ENCODE results near the gene SLC6A19.

The SLC6A19 gene

DNA sequence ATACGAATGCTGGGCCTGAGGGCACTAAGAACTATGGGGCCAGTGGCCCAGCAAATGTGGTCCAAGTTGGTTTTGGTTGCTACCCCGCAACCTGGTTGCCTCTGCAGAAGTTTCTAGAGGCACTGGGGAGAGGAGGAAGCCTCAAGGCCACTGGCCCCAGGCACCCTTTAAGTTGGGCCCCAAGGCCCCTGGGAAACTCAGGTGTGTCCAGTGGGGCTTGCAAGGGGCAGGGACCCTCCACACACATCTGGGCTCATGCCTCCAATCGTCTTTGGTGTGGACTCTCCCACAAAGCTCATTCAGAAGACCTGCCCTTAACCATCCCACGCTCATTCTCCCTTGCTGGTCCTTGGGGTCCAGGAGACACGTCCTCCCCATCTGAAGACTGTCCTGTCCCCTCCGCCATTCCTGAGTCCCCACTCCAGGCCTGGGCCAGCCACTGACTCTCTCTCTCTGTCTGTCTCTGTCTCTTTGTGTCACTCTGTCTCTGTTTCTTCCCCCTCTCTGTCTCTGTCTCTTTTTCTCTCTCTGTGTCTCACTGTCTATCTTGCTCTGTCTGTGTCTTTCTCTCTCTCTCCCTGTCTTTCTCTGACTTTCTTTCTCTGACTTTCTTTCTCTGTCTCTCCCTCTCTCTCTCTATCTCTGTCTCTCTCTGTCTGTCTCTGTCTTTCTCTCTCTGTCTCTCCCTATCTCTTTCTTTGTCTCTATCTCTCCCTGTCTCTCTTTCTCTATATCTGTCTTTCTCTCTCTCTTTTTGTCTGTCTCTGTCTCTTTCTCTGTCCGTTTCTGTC, 3.3 kb upstream of the SLC6A19 start:
- no peak for DNase-seq

DNA sequence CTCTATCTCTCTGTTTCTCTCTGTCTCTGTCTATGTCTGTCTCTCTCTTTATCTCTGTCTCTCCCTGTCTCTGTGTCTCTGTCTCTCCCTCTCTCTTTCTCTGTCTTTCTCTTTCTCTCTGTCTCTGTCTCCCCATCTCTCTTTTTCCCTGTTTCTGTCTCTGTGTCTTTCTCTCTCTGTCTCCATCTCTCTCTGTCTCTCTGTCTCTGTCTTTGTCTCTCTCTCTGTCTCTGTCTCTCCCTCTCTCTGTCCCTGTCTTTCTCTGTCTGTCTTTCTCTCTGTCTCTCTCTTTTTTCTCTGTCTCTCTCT, 2.1 kb upstream of the SLC6A19 start:
- no peak for DNase-seq

DNA sequence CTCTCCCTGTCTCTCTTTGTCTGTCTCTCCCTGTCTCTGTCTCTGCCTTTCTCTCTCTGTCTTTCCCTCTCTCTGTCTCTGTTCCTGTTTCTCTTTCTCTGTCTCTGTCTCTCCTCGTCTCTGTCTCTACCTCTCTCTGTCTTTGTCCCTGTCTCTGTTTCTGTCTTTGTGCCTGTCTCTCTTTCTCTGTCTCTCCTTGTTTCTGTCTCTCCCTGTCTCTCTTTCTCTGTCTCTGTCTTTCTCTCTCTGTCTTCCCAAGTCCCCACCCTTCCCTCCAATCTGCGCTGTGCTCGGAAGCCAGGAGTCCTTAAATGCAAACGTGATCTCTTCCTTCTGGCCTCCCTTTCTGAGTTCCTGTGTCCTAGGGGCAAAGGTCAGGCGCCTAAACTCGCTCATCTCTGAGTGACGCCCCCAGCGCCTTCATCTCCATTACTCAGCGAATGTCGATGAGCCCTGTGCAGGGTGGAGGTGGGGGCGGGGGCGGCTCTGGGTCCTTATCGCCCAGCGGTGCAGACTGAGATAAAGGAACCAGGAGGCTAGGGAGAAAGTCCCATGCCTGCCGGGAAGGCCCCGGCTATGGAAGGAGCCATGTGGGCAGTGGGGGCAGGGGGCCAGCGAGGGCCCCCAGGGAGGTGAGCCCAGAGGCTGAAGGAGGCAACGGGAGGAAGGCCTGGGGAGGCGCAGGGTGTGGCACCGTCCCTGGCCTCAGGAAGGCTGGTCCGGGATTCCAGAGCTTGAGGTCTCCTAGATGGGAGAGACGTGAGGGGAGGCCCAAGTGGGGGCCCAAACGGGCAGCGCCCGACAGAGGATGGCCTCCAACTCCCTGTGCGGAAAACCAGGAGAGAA, 1.5 kb upstream of the SLC6A19 start:
- DNase-seq = no peak

DNA sequence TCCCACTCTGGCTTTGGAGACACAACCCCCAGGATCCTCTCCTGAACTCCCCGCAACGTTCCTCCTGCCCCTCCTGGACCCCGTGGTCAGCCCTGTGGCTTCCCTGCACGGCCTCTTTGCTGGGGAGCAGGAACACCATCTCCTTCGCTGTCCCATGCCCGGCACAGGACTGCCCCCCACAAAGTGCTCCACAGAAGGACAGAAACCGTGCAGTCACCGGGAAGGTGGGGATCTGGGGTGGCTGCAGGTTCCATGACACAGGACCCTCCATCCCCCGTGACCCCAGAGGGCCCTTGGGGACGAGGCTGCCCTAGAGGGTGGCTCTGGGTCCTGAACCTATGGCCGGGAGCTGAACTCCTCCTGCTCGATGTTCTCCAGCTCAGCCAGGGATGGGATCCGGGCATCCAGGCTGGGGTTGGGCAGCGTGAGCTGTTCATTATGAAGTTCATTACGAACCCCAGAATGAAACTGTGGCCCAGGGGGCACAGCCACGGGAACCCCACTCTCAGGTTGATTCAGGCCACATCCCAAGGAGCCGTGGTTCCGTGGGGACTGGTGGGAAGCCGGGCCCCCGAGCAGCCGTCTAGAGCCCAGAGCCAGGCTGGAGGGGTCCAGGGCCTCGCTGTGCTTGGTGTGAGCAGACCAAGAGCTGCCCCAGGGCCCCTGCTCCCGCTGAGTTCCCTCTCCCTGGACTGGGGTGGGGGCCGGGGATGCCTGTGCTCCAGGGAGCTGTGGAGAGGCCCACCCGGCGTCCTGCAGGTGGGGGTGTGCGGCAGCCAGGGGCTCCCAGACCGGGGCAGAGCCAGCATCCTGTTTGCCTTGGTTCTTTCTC, 684 bp upstream of the SLC6A19 start:
- no peak for DNase-seq

DNA sequence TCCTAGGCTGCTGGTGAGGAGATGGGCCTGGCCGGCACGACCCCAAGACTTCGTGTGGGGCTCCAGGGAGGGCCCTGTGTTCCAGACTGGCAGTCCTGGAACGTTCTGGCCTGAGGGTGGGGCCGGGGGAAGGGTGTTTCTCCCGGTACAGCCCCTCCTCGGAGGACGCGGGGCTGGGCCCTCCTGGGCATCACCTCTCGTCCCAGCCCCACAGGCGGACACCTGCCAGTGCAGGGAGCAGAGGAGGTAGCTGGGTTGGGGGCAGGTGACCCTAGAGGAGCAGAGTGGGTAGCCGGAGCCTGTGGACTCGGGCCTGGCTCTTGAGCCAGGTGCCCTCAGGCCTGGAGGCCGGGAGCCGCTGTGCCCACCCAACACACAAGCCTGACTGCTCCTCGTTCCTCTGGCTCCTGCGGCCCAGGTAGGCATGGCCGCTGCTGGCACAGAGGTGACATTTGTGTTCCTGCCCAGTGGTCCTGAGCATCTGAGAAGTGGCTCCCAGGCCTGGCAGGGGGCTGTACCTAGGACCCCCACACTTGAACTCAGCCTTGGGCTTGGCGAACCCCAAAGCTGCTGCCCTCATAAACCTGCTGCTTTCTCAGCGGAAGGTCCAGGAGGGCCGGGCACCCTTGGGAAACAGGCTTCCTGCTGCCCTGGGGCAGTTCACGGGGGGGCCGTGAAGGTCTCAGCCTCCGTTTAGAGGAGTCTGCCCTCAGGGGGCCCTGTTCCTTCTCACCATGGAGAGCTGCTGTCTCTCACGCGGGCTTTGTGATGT, 817 bp downstream of the SLC6A19 start:
- no peak for DNase-seq

DNA sequence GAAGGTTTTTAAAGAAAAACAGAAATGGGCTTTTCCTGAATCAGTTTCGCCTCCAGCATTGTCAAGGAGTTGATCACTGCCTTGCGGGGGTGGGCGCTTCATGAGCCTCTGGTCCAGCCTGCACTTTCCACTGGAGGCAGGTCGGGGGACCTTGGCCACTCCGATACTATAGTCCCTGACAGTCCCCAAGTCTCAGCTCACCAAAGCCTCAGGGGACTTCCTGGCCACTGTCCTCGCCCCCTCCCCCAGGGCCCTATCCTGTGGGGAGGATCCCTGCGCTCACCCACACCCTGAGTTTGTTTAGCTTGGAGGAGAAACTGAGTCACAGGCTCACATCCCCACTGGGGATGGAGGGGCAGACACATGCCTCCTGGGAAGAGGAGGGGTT, 1.4 kb downstream of the SLC6A19 start:
- DNase-seq = no peak

DNA sequence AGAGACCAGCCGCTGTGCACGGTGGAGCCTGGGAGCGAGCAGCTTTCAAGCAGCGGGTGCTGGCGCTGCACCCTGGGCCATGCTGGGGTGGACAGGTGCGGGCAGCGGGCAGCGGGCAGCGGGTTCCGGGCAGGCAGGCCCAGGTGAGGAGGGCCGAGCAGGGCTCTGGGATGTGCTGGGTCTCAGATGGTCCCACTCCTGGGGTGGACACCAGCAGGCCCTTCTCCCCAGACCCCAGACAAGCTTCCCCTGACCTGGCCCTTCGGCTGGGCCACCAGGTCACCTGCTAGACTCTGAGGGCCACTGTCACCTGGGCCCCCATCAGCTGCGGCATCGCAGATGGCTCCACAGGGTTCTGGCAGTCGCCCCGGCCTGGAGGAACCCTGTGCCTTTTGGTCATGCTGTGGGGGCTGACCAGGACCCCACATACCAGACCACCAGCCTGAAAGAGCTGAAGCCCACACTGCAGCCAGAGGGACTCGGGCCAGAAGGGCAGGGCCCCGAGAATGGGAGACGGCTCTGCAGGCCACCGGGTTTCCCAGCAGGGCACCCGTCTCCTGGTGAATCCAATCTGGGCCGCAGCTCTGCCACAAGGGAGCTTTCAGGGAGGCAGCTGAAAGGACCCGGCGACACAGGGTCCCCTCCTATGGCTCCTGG, 2.0 kb downstream of the SLC6A19 start:
- no peak for DNase-seq

DNA sequence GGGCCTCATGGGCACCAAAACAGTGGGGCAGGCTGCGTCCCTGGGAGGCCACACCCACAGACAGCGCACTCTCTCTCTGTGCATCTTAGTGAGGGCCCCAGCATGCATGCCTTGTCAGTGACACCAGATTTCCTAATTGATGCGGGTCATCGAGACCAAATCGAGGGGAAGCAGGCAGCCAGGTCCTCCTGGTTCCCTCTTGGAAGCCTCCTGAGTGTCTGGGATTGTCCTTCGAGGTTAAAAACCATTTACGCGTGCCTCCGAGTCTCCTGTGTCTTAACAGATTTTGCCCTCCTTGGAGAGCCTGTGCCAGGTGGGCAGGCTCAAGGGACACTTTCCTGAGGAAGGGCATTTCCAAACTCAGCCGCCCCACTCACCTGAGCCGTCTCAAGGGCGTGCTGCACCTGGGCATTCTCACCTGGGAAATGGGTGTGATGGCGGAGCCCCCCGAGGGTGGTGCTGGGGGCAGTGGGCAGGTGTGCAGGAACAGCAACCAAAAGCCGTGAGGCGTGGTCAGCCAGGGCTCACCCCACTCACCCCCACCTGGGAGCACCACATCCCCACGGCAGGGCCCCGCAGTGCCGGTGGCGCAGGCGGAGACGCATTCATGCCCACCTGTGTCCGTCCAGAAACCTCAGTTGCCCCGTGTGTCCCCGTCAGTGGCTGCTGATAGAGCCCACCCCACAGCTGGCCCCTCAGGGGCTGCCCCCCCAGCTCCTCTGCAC, 2.7 kb downstream of the SLC6A19 start:
- no peak for DNase-seq

DNA sequence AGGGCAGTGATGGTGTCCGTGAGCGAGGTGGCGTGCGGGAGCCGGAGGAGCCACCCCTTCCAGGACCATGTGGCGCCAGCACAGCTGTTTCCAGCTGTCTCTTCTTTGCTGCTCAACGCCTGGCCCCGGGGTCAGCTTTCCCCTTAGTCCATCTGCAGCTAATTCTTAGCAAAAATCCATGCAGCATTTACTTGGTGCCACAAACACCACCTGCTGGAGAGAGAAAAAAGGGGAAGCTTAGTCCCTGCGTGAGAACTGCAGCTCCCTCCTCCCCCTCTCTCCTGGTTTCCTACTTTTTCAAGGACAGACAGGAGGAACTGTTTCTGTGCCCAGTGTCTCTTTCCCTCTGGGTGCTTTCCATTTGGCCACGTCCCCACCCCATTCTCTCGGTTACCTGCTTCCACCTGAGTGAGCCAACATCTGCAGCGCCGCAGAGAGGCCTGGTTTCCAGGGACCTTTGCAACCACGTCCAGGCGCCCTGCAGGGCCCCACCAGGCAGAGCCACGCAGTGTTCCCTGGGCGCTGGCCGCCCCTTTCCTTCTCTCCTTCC, 3.4 kb downstream of the SLC6A19 start:
- no peak for DNase-seq

DNA sequence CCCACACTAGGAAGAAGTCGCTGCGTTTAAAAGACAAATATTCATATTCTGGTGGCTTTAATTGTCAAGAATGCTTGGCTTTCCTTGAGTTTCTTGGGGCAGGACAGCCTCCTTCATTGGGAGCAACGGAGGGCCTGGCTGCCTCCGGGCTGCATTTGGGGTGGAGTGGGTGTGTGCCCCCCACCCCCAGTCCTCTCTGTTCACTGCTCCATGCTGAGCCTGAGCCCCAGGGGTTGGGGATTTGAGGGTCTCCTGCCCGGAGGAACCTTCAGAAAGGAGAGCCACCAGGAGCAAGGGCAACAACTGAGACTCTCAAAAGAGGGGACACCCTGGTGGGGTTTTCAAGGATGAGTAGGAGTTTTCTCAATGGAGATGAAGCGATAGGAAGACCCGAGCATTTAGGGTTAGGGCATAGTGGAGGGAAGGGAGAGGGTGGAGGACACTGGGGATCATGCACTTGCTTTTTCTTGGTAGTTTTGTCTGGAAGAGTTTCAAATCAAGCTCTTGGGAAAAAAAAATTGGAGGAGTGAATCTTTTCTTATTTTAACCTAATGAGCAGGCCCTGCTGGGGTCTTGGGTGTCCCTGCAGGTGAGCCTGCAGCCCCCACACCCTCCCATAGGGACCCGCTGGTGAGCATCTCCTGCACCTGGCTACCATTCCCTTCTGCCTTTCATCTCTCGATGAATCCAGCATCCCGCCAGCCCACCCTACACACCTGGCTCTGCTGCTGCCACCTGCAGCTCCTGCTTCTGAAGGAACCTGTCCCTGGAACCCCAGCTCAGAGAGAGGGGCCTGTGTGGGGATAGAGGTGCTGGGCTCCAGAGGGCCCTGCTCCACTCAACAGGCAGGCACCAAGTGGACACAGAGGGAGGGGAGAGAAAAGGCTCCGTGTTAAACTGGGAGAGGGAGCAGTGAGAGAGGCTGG, 4.1 kb downstream of the SLC6A19 start:
- no peak for DNase-seq

DNA sequence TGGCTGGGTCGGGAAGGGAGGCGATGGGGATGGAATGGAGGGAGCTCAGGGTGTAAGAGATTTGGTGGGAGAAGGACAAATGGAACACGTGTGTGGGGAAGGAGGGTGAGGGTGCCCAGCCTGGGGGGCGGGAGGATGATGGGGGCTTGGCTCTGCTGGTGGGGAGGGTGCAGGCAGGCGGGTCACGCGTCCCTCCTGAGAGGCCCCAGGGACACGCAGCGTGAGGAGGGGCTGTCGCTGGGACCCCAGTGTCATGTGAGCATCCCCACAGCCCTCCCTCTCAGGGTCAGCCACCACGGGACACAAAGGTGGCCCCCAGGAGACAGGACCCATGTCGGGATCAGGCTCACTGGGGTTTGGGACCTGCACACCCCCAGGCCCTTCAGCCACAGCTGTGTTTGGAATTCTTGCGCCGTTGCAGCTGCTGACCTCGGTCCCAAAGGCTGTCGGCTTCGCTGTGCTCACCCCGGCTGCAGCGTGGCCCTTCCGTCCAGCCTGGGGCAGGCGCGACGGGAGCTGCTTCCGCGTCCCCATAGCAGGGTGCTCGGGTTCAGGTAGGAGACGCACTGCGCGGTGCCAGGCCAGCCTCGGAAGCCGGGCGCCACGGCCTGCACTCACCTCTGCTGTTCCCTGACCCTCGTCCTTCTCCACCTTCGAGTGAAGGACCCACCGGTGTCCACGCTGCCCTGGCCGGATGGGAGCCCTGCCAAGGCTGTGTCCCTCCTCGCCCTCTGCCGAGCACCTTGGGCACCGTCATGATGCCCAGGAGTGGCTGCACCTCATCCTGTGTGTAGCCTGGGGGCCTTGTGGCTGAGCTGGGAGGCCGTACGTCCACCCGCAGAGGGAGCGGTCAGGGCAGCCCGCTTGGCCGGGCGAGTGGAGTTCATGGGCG, 5.4 kb downstream of the SLC6A19 start:
- DNase-seq = no peak

DNA sequence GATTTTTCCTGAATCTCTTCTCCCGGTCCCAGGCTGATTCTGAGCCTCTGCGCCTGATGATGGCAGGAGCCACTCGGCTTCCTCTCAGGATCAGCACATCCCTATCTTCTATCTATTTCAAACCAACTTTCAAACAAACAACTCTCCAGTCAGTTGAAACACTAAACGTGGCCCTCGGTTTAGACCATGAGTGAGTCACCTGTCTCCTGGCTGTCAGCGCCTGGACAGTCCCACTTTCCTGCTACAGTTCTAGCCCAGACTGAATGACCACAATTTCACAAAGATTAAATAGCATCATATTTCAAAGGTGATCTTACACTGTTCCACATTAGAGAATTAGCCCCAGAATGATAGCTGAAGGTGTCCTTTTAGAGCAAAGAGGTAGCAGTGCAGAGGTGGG, 6.2 kb downstream of the SLC6A19 start:
- DNase-seq = no peak

DNA sequence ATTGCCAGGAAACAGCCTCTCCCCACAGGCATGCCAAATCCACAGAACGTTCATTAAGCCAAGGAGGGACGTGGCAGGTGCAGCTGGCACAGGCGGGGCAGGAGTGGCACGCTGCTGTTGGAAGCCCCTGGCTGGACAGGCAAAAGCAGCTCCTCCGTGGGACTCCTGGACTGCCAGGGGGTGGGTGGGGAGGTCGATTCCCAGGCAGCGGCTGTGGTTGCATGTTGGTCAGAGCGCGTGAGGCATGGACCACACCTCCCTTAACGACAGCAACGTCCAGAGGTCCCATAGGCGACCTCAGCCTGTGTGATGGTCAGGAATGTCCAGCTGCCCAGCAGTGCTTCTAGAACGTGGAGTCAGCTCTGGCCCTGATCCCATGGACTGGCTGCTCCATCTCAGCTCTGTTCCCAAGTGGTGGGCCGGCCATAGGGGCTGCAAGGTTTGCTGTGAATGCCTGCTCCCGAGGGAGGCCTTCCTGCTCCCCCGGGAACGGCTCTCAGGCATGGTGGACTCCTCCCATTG, 6.9 kb downstream of the SLC6A19 start:
- no peak for DNase-seq

DNA sequence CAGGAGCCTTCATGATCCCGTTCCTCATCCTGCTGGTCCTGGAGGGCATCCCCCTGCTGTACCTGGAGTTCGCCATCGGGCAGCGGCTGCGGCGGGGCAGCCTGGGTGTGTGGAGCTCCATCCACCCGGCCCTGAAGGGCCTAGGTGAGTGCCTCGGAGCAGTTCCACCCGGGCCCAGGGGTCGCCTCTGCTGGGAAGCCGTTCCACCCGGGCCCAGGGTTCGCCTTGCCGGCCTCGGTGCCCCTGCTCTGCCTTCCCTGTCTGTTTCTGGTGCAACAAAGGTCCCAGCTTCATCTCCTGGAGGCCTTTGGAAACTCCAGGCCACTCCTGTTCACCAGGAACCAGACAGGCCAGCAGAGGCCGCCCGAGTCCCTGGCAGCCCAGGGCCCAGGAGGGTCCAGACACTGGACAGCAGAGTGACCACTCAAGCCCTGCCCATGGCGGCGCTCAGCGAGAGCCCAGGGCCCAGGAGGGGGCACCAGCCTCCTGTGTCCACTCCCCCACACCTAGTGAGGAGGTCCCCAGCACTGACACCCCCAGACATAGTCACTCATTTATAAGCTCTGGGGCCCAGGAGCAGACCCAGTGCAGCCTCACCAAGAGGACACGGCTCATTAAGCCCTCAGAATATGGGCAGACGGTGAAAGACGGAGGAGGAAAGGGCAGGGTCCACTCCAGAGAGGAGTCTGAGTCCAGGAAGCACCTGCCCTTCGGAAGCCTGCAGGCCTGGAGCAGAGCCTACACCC, 7.5 kb downstream of the SLC6A19 start:
- DNase-seq = peak; percentile 16

DNA sequence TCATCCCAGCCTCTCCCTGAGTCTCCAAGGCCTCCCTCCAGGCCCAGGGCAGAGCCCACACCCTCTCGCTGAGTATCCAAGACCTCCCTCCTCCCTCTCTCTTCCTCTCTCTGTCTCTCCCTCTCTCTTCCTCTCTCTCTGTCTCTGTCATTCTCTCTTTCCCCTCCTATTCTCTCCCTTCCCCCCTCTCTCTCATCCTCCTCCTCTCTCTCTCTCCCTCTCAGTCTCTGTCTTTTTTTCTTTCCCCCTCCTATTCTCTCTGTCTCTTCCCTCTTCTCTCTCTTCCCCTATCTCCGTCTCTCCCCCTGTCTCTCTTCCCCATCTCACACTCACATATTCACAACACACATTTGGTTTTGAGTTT, 8.1 kb downstream of the SLC6A19 start:
- DNase-seq = no peak

DNA sequence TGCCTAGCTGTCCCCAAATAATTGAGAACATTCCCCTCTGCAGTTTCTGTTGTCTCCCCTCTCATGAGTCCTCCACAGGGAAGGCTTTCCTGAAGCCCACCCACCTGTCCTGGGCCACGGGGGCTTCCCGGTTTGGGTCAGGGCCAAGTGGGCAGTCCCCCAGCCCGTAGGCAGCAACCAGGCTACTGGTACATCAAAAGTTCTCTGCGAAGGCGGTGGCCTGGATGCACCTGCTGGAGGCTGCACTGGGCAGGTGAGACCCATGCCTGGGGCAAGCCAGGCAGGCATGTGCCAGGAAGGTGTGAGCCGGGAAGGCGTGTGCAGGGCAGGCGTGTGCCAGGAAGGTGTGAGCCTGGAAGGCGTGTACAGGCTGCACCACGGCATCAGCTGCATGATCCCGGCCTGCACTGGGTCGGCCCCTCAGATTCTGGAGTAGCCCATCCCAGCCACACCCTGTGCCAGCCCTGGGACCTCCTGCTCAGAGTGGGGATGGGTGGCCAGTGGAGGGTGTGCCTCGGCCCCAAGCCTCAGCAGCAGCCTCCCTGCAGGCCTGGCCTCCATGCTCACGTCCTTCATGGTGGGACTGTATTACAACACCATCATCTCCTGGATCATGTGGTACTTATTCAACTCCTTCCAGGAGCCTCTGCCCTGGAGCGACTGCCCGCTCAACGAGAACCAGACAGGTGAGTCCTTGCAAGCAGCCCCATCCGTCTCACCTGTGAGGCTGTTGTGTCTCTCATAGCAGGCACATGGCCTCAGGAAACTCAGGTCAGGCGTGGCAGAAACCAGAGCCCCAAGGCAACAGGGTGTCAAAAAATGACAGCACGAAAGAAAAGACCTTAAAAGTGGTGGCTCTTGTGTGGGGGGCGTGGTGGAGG, 8.7 kb downstream of the SLC6A19 start:
- no peak for DNase-seq

DNA sequence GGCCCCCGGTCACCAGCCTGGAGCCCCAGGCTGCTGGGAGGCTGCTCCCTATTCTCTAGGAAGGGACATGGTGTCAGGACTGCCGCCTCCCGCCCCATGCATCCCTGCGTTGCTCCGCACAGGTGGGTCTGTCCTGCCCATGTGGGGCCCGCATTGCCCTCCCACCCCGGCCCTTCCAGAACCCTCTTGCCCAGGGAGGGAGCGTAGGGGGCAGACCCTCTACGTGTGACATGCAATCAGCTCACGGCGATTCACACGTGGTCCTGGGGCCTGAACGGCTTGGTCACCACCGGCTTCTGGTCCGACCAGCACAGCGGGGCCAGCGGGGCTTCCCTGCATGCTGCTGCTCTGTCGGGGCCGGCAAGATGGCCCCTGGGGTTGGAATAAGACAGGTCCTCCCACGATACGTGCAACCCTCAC, 9.4 kb downstream of the SLC6A19 start:
- DNase-seq = no peak
